Stimulated activated CD8-positive, alpha-beta memory T cell treated with anti-CD3 and anti-CD28 coated beads, Interleukin-15, amount 100 ng/mL, for 24 hours (primary cell): ENCODE data around the gene EGLN3.
"Not testable (repeated sequence)": the region's sequence is repeated elsewhere in the genome, so short reads cannot be mapped to it uniquely, and the experiment has no call there.

Experiments used
- DNase-seq: peaks from one replicate; pipeline ENCODE4 v3.0.0-alpha.2; 2020; ENCODE audit warnings: low read depth

EGLN3 gene

DNA sequence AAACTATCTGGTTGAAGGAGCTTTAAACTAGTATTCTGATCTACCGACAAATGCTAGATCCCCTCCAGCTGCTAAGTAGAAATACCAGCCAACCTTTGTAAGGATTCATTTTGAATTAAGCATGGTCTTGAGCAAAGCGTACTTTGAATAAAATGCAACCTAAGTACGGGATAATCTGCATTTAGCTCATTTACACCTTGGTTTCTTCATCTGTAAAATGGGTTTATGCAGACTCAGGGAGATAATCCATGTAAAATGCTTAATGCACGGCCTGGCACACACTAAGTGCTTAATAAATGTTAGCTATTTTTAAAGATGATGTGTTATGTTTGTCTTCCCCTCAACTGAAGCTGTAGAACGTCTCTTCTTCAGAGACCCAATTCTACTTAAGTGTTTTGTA, 15.9 kb downstream of the EGLN3 start:
- no peak for DNase-seq

DNA sequence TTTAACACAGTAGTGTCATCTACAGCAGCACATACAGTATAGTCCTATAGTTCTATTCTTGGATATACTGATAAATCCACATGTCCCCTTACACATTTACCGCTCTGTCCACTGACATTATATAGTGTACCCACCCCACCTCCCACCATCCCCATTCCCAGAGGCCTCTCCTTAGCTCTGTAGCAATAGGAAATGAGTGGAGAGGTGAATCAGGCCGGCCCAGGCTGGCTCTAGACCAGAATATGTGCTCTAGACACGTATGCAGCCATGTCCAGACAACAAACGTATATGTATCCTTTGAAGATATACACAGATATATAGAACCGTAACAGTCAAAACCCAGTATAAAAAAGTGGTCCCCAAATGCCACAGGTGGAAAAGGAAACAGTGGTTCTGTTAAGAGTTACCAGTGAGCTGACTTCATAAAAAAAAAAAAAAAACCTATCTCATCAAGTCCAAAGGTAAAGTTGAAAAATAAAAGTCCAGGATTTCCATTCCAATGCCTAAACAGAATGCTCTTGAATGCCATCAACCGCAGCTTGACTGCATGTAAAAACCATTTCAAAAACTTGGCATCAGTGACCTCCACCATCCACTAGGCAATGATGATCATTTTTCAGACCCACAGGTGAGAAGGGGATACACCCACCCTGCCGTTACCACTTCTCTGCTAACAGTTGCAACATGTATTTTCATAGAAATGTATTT, 16.7 kb downstream of the EGLN3 start:
- no peak for DNase-seq

DNA sequence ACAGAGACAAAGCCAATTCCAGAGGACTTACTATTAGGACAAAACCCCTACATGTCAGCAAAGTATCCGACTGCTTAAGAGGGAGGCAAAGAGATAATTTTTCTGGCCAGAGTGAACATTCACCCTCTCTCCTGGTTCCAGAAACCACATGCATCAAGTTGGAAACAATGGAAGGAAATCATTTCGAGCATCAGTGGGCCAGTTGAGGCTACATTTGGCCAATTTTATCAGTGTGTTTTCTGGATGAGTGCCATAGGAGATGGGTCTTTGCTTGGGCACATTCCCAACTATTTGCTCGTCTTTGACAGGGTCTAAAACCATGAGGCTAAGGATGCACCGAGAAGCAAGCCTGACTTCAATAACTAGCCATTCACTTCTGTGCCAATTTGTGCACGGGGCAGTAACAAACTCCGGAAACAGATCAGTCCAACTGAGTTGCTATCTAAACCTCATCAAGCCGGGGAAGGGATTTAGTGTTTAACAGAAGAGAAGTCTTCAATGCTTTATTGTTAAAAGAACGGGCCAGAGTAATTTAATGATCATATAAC, 17.4 kb downstream of the EGLN3 start:
- DNase-seq, result no peak

DNA sequence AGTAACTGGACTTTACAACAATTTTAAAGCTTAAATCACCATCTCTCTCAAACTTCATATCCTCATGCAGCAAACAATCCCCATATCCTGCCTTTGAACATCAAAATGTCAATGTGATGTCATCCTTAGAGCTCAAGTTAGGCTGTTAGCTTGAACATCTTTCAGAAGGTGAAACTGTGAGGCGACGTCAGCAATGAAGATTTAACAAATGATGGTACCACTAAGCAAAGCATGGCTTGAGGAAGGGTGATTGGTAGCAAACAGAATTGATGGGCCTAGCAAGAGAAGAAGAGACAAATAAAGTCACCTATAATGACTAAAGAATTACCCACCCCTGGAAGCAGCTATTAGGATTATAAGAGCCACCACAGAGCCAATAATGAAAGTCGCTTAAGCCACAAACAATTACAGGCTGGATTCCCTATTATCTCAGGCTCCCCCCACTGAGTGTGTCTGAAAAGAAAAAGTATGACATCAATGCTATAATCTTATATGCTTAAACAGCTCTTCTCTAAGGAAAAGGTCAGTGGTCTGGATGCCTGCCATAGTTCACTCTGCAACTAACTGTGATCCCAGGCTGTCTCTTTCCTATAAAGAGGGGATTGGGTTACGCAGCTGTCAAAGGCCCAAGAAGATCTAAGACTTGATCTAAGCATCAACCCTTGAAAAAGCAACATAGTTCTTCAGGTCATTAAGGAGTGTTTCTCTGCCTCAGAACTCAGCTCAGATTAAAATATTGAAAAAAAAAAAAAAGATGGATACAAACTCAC, 18.1 kb downstream of the EGLN3 start:
- DNase-seq, result no peak

DNA sequence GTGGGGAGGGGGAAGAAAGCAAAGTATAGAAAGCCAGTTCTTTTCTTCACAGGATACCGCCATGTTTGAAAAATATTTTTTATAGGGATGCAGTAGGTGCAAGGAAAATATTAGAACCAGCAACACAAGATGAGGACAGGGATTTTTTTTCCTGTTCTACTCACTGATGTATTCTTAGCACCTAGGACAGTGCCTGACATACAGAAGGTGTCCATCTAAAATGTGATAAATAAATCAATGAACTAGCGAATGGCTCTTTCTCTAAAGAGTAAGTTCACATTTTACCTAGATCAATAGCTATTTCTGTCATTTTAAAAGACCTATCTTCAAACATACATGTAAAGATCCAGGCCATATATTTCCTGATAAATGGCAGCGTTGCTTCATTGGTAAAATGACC, 18.8 kb downstream of the EGLN3 start:
- no peak for DNase-seq

DNA sequence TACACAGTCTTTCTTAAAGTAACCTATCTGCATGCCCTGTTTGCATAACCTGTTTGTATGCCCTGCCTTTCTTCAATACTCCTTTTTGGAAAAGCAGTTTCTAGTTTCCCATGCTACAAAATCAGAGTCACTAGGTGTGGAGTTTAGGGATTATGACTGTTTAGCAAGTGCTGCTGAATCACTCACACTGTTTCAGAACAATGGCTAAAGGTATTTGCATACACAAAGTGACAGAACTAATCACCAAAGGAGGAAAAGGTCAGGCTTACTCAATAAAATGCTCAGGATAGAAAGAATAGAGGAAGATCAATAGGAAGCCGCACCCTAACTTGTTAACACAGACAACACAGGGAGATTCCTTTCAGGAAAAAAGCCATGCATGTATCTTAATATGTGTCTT, 19.4 kb downstream of the EGLN3 start:
- DNase-seq, result no peak

DNA sequence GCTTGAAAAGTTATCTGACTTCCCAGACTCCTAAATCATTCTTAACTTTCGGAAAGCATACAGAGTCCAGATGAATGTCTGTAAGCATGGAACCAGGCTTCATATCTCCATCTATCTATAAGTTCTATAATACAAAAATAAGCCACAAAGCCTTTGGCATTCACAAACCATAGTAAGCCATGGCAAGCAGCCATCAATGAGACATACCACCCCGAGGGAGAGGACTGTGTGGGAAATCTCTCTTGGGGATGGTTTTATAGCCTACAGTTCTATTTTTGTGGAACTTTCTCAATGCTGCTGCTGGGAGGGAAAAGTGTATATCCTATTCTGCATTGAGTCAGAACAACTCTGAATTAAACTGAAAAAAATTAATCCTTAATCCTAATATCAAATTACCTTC, 20.4 kb downstream of the EGLN3 start:
- no peak for DNase-seq

DNA sequence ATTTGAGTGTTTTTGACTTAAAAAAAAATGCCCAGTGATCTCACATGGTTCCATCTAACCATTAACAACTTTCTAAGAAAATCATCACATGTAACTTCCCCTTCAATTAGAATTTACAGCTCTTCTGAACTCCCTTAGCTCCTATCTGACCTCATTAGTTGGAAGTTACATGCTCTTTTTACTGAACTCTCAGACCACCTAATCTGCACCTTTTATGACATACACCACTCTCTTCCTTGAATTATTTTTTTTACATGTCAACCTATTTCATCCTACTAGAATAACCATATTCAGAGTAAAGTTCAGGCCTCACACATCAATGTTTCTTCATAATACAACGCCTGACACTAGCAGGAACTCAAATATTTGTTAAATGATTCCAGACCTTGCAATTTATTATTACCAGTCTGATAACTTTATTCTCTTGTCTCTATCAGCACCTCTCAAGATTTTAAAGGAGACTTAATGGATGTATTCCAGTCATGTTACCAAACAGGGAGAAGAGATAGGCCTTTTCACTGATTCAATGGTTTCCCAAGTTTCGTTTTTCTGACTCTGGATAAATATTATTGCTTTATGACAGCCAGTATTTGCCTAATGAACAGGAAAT, 21.0 kb downstream of the EGLN3 start:
- no peak for DNase-seq

DNA sequence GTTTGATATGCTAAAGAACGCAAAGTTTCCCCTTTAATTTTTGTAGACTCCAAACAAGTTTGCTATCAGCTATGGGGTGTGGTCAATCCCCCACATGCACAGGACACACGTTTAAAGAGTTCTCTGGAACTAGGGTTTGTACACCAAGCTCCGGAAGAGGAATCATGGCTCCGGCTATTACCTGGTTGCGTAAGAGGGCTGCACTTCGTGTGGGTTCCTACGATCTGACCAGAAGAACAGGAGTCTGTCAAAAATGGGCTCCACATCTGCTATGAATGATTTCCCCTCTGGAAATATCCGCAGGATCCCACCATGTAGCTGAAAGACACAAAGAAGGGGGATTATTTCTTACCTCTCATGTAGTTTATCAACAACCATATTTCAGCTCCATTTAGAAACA, 22.0 kb downstream of the EGLN3 start:
- no peak for DNase-seq

DNA sequence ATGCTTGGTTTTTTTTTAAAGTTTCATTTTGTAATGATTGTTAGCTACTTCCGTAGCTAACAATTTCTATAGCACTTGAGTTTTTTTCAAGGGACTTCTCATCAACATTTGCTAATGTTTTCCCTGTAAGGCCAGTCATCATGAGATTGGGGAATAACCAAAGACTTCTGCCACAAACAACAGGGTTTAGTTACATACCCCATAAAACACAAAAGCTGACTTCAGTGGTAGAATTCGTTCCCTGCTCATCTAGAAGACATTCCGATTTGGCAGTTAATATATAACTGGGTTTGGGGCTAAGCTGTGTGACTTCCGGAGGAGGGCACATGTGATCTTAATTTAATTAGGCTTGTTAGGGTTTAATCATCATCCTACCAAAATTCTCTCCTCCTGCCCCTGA, 22.9 kb downstream of the EGLN3 start:
- DNase-seq, result no peak

DNA sequence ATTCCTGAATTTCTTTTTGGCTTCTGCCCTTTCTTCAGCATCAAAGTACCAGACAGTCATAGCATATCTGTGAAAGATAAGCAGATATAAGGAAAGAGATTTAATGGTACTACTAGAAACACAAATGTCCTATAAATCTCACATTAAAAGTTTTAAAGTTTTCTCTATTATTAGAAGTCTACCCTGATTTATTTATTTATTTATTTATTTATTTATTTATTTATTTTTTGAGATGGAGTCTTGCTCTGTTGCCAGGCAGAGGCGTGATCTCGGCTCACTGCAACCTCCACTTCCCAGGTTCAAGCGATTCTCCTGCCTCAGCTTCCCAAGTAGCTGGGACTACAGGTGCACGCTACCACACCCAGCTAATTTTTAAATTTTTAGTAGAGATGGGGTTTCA, 23.9 kb downstream of the EGLN3 start:
- not testable (repeated sequence) for DNase-seq

DNA sequence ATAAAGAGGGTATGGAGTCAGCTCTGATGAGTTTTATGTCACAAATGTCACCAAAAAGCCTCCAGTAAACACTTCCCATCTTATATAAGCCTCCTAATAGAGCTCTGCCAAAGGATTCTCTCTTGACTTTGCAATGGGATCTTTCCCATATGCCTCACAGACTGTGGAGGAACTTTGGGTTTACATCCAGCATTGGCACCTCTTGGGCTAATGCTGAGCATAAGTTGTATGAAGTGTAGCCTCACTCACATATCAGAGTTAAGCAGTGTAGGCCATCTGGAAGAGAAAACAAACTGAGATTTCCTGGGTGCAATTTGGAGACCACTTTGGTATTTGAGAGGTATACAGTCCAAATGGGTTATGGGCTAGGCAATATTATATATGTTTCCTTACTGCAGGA, 24.9 kb downstream of the EGLN3 start:
- no peak for DNase-seq

DNA sequence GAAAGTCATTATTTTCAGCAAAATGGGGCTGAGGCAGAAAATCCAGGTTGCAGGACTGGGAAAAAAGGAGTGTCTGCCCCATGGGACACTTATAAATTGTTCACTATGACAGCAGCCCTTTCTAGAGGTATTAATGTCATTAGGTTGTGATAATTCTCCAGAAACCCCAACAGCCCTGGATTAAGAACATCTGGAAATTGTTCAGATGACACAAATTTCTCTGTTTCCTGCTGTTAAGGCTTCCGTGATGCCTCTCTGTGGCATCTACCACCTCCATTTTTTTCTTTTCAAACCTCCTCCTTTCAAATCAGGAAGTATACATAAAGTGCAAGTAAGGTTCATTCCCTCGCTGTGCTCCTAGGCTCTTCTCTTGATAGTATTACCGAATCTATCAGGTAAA, 25.6 kb downstream of the EGLN3 start:
- no peak for DNase-seq

DNA sequence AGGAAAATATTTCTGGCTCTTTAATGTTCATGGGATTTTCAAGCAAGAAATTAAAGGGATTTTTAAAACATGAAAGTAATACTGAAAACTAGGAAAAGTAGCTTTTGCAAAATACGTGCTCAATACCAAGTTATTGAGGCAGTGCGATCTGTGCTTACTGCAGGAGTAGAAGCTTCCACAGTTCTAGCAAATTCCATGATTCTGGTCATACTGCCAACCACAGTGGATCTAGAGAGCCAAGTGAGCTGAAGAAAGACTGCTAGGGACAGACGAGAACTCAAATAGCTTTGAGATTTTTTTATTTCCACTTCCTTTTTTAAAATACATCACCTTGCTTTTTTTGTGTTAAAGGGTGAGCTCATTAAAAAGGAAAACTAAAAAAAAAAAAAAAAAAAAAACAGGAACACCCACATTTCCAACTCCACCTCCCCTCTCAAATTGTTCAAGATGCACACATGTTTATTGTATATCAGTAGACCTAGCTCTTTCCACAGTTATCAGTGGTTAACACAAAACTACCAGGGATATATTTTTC, 26.2 kb downstream of the EGLN3 start:
- no peak for DNase-seq

DNA sequence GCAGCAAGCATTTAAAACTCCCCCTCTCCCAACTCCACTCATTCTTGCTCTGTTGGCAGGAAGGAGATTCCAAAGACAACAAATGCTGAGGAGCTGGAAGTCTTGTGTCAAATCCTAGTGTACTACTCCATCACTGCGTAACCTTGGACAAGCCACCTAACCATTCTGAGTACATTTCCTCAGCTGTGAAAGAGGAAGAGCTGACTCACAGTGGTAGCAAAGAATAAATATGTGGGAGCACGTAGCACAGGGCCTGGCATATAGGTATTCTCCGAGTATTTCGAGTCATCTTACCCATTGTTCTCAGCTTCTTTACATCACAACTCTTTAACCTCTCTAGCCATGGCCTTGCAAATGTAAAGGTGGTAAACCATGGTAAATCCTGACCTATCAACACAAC, 28.7 kb downstream of the EGLN3 start:
- no peak for DNase-seq

DNA sequence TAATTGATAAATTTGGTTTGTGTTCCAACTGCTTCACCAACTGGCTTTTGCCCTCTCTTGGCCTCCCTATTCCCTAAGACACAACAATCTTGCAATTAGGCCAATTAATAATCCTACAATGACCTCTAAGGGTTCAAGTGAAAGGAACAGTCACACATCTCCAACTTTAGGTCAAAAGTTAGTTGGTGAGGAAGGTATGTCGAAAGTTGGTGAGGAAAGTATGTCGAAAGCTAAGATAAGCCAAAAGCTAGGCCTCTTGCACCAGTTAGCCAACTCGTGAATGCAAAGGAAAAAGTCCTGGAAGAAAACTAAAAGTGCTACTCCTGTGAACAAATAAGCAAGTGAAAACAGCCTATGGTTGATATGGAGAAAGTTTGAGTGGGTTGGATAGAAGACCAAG, 32.6 kb downstream of the EGLN3 start:
- no peak for DNase-seq

DNA sequence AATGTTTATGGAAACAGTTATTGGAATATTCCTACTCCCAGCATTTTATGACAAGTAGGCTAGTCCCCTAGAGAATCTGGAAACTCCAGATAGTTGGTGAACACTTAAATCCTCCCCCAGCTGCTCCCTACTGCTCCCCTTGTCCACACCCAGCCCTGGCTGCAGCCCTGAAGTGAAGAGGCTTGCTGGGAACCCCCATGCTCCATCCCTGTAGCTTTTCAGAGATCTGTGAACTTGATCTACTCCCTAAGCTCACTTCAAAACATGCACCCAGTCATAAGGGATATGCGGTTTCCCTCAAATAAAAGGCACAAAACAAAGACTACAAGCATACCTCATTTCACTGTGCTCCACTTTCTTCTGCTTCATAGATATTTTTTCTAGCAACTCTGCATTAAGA, 33.2 kb downstream of the EGLN3 start:
- DNase-seq, result no peak

DNA sequence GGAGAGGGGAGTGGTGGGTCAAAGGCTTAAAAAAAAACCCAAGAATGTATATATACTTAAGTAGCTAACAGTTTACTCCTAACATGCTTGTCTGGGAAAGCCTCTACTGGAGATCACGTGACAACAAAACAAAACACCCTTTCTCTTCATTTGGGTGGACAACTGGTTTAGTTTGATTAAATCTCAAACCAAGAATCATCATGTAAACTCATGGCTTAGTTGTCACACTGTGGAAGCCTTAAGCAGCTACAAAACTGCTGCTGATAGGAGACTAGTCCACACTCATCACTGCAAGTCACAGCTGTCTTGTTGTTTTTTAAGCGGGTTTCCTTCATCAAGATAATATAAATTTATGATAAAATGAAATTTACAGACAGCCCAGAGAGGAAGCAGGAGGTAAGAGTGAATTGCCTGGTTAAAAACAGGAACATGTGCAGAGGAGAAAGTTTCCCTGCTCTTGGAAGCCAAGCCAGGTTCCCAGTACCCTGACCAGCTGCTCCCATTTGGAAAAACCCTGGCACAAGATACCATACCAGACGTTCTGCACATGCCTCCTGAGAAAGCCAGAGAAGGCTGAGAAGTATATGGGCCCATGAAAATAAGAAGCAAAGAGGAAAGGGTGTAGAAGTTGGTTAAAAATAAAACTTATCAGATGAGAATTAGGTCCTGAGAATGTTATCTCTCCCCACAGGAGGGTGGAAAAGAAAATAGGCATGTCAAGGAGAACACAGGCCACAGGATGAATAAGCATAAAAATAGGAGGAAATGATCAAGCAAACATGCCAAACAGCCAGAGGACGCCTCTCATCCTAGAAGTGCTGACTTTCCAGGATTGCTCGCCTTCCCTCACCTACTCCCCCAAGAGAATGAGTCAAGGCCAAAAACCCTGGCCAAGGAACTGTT, 34.0 kb downstream of the EGLN3 start:
- DNase-seq, result no peak

DNA sequence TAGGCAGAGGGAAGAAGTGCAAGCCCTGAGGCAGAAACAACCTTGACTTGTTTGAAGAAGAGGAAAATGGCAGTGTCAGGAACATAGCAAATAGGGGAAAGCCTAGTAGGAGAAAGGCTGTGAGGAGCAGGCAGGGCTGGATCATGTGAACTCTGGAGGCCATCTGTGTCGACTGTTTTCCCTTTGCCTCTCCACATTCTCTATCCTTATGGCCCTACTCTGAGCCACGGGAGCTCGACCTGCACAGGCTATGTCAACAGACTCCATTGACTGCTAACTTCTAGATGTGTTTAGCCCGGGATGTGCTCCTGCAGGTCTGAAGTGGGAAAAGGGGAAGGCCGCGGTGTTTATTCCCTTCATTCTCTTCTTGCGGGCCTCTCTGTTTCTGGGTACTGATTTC, 35.2 kb downstream of the EGLN3 start:
- no peak for DNase-seq

DNA sequence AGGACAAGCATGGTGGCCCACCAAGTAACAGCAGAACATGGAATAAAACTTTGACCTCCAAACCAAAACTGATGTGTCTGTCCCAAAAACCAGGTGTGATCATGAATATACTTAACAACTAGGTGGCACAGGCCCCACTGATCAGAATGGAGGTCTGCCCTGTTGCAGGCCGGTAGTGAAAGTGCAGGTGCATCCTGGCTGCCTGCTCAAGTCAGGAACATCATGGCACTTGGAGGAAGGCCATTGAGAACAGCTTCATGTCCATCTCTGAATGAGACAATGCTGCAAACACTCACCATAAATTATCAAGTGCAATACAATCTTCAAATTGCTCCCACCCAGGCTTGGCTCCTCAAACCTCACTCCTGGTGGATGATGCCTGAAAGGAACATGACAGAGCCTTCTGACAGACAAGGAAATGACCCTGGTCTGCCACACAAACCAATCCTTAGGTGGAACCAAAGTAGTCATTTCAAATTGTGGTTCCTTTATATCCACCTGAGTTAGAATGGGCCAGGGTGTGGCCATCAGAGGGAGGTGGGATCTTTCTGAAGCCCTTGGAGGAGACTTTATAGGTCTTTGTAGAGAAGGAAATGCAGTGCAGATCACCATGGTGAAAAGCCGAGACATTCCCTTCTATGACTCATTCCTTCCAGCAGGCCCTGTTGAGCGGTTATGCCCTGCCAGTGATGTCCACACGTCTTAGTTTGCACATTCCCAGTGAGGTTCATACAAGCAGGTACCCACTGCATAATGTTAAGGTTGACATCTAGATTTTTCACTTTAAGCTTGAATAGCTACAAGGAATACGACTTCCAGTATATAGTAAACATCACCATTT, 36.0 kb downstream of the EGLN3 start:
- no peak for DNase-seq

DNA sequence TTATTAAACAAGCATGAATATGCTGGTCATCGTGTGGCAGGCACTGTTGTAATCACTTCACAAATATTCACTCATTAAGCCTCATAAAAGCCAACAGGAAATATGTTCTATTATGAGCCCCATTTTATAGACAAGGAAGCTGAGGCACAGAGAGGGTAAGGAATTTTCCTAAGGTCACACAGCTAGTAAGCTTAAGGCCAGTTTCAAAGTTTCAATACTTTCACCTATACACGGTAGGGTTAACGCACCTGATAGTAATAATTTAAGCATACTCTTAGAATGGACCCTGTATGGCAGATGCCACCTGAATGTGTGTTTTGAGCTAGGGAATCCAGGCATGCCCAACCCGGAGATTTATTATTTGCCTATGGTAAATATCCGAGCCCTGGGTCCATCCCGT, 39.8 kb downstream of the EGLN3 start:
- DNase-seq, result no peak
